SU-DHL-6 (cell line): Measurements from ENCODE around the gene CHPF2.

Source experiments
- H2AFZ ChIP-seq: fragments of 200-600 bp; sonication (generic); 2 replicates; pipeline ENCODE4 v1.6.1; 2014; ENCODE audit warnings: low read depth, mild to moderate bottlenecking, moderate library complexity, mixed read lengths, antibody characterized with exemption, low read length; ENCODE audit not compliant: severe bottlenecking
- H3F3A ChIP-seq: fragments of 200-600 bp; shearing (Covaris generic); 2 replicates; pipeline ENCODE4 v1.6.0; 2016; ENCODE audit warnings: antibody characterized with exemption, mild to moderate bottlenecking; ENCODE audit not compliant: insufficient read depth
- H3K27ac ChIP-seq: fragments of 200-600 bp; sonication (generic); 2 replicates; pipeline ENCODE4 v1.5.1; 2016; ENCODE audit warnings: low read depth, mild to moderate bottlenecking, low read length, moderate library complexity, mixed read lengths
- H3K27me3 ChIP-seq: fragments of 200-600 bp; sonication (generic), shearing (Covaris generic); 2 replicates; pipeline ENCODE4 v1.6.0; 2014; ENCODE audit warnings: mild to moderate bottlenecking, low read length
- H3K36me3 ChIP-seq: fragments of 200-600 bp; sonication (generic); 2 replicates; pipeline ENCODE4 v1.6.1; 2014; ENCODE audit warnings: mild to moderate bottlenecking, low read length, mixed read lengths
- H3K4me2 ChIP-seq: fragments of 300-600, 200-600 bp; shearing (Covaris generic), sonication (generic); 2 replicates; pipeline ENCODE4 v1.6.0; 2014; ENCODE audit warnings: low read length, low read depth, mild to moderate bottlenecking; ENCODE audit not compliant: poor library complexity, severe bottlenecking
- H3K4me3 ChIP-seq: fragments of 200-600 bp; sonication (generic); 2 replicates; pipeline ENCODE4 v1.5.1; 2014; ENCODE audit warnings: antibody characterized with exemption, low read length, mild to moderate bottlenecking, mixed read lengths; ENCODE audit not compliant: insufficient read depth, poor library complexity, severe bottlenecking
- H3K79me2 ChIP-seq: fragments of 200-600 bp; sonication (generic); 2 replicates; pipeline ENCODE4 v1.6.1; 2014; ENCODE audit warnings: mild to moderate bottlenecking, low read length, moderate library complexity; ENCODE audit not compliant: insufficient read depth
- H3K9ac ChIP-seq: fragments of 200-600 bp; sonication (generic); 2 replicates; pipeline ENCODE4 v1.7.0; 2014; ENCODE audit warnings: mild to moderate bottlenecking, low read length
- H3K9me2 ChIP-seq: fragments of 200-600 bp; sonication (generic); replicated peaks from 2 replicates; pipeline ENCODE4 v1.6.1; 2014; ENCODE audit warnings: low read length; ENCODE audit not compliant: insufficient read depth
- H3K9me3 ChIP-seq: fragments of 200-600 bp; sonication (generic); 2 replicates; pipeline ENCODE4 v1.6.1; 2014; ENCODE audit warnings: low read length, mixed read lengths; ENCODE audit not compliant: insufficient read depth
- H4K20me1 ChIP-seq: fragments of 200-600 bp; sonication (generic); 2 replicates; pipeline ENCODE4 v1.6.1; 2014; ENCODE audit warnings: low read depth, mild to moderate bottlenecking, antibody characterized with exemption, low read length, moderate library complexity, mixed read lengths
- CTCF ChIP-seq: fragments of 200-600 bp; sonication (generic); IDR thresholded peaks from one replicate; pipeline ENCODE4 v1.5.1; 2017; ENCODE audit warnings: antibody characterized with exemption, mild to moderate bottlenecking, low read length, moderate library complexity; ENCODE audit not compliant: insufficient read depth, poor library complexity, severe bottlenecking
- EZH2phosphoT487 ChIP-seq: fragments of 200-600 bp; sonication (generic), shearing (Covaris generic); conservative IDR thresholded peaks from 2 replicates; pipeline ENCODE4 v1.6.1; 2018; ENCODE audit warnings: mild to moderate bottlenecking, antibody characterized with exemption, low read length, moderate library complexity, mixed read lengths

The CHPF2 gene

DNA sequence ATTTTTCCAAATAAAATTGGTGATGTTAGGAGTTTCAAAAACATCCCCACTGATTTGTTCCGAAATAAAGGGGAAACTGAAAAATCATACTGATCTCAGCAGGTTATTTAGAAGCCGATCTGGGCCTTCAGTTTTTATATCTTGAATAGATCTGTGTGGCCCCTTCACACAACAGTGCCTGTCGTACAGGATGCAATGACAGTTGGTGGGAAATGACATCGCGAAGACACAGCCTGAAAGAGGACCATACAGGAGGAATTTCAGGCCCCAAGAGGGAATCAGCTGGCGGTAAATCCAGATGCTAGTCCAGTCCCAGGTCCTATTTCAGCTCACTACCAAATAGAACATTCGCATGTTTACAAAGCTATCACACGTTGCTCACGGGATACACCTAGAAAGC lies 25.0 kb upstream of the CHPF2 start:
- H3K9me2 ChIP-seq, result no peaks in the 10 kb centered on the region
- no peaks in the 10 kb centered on the region for H3K27me3 ChIP-seq
- no peaks in the 10 kb centered on the region for H4K20me1 ChIP-seq
- no peak overlapping the region for H3K4me2 ChIP-seq
- no peak overlapping the region for H2AFZ ChIP-seq
- no peaks in the 10 kb centered on the region for H3F3A ChIP-seq
- TF ChIP-seq CTCF (no peak), EZH2phosphoT487 (no peak)
- no peak overlapping the region for H3K27ac ChIP-seq
- H3K9me3 ChIP-seq, result no peaks in the 10 kb centered on the region
- no peak overlapping the region for H3K4me3 ChIP-seq
- no peaks in the 10 kb centered on the region for H3K79me2 ChIP-seq
- H3K9ac ChIP-seq, result no peak overlapping the region
- H3K36me3 ChIP-seq, result no peaks in the 10 kb centered on the region

GRCh38 chr7:151207804-151208203 lies 24.5 kb upstream of the CHPF2 start:
- TF ChIP-seq CTCF, result no peak
- Histone ChIP-seq H3K9me2 (no peaks in the 10 kb centered on the region), H3F3A (no peaks in the 10 kb centered on the region), H3K27me3 (no peaks in the 10 kb centered on the region), H3K27ac (no peak overlapping the region), H4K20me1 (no peaks in the 10 kb centered on the region), H3K9ac (no peak overlapping the region), H3K79me2 (no peaks in the 10 kb centered on the region), H3K36me3 (no peaks in the 10 kb centered on the region), H2AFZ (no peak overlapping the region), H3K4me2 (no peak overlapping the region), H3K9me3 (no peaks in the 10 kb centered on the region), H3K4me3 (no peak overlapping the region)

DNA sequence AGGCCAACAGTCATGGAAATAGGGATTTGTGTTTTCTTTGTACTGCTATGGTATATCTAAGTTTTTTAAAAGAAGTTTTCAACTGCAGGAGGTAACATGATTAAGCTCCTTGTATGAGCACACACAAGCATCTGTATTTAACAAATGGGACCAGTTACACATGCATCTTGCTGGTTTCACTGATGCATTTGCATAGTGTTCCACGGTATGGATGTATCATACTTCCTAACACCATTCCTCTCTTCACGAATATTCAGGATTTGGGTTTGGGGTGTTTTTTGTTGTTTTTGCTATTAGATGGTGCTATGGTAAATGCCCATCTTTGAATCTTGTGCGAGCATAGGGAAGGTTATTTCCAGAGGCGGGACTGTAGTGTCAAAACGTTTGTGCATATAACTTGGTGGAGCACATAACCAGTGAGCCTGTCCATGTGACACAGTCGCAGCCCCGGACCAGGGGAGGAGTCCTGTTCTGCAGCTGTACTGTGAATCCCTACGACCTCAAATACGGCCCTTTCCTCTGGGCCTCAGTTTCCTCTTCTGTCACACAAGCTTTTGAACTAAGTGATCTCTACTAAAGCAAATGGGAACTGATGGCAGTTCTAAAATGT lies 23.9 kb upstream of the CHPF2 start:
- H4K20me1 ChIP-seq, result no peaks in the 10 kb centered on the region
- no peak overlapping the region for H2AFZ ChIP-seq
- no peak overlapping the region for H3K27ac ChIP-seq
- H3F3A ChIP-seq, result no peaks in the 10 kb centered on the region
- H3K9me3 ChIP-seq, result no peaks in the 10 kb centered on the region
- no peaks in the 10 kb centered on the region for H3K79me2 ChIP-seq
- no peaks in the 10 kb centered on the region for H3K36me3 ChIP-seq
- no peak overlapping the region for H3K4me2 ChIP-seq
- TF ChIP-seq EZH2phosphoT487 (no peak), CTCF (no peak)
- no peaks in the 10 kb centered on the region for H3K9me2 ChIP-seq
- no peaks in the 10 kb centered on the region for H3K27me3 ChIP-seq
- H3K9ac ChIP-seq, result no peak overlapping the region
- no peak overlapping the region for H3K4me3 ChIP-seq
